Testis (tissue), 2 donors: ENCODE results near the gene FAM171A1.
A peak's percentile ranks its signal among the peaks of the same experiment; 100 is the strongest.

Source experiments
- CTCF ChIP-seq, 3 experiments: fragments of 450-650 bp in 2 of 3; fragments of 200-600 bp in 1 of 3; sonication (generic) in 1 of 3; IDR thresholded peaks; one replicate each; pipeline ENCODE4 v1.5.1; 2016 to 2019; ENCODE audit warnings: antibody characterized with exemption in 3 of 3, mild to moderate bottlenecking in 2 of 3, moderate library complexity in 1 of 3
- POLR2A ChIP-seq: fragments of 450-650 bp; IDR thresholded peaks from one replicate; pipeline ENCODE4 v1.6.1; 2017; ENCODE audit warnings: antibody characterized with exemption, mild to moderate bottlenecking, moderate library complexity

DNA sequence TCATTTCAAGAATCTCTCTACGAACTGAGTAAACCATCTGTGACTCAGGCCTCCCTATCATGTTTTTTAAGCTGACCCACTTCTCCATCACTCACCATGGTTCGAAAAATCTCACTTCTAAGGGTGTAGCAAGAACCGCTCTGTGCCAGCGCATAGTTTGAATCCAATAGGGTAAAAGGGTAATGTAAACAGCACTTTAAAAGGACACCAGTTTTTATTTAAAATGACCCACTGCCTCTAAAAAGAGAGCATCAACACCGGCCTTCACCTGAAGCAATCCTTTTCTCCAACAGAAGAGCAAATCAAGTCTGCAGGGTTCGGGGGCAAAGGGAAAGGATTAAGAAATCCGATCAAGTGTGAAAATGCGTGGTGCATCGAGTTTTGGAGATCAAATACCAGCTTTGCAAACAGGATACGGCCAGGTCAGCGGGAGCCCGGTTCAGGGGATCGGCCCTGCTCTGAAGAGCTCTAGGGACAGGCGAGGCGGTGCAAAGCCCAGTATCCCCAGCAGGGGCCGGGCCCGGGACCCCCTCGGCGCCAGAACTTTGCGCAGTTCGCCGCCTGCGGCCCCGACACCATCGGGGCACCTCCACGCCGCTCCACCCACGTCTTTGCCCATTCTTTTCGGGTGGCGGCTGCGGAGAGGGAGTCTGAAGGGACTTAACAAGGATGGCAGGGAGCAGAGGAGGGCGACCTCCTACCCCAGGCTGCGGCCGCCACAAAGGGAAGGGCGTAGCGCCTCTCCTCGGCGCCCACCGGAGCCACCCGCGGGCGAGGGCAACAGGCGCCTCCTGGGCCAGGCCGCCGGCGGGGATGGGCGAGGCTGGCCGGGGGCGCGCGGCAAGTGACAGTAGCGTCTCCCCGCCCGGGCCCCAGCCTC is 203.4 kb downstream of the FAM171A1 start:
- peak; percentile 15 to 55 (median 23) for TF ChIP-seq CTCF (IDR thresholded peaks at IDR 0.05)
- no peak for TF ChIP-seq POLR2A
